ENCODE results near the gene FMNL1.
"Not testable (repeated sequence)": the region's sequence is repeated elsewhere in the genome, so short reads cannot be mapped to it uniquely, and the experiment has no call there.

The FMNL1 gene

GRCh38 chr17:45236282-45236606 lies 14.6 kb downstream of the FMNL1 start:
- no peak for DNase-seq

GRCh38 chr17:45237686-45238085 lies 16.0 kb downstream of the FMNL1 start:
- no peak for DNase-seq

- DNase-seq = no peak
These were observed 16.6 kb downstream of the FMNL1 start for GRCh38 chr17:45238155-45238774.

- DNase-seq = no peak
These were observed 19.2 kb downstream of the FMNL1 start for GRCh38 chr17:45240905-45241327.

- DNase-seq = no peak
These were observed 19.8 kb downstream of the FMNL1 start for GRCh38 chr17:45241328-45242028.

- no peak for DNase-seq
These were observed 20.3 kb downstream of the FMNL1 start for GRCh38 chr17:45242029-45242414.

- no peak for DNase-seq
These were observed 22.1 kb downstream of the FMNL1 start for GRCh38 chr17:45243750-45244149.

- no peak for DNase-seq
These were observed 23.3 kb downstream of the FMNL1 start for GRCh38 chr17:45244725-45245656.

GRCh38 chr17:45246338-45246737 lies 24.7 kb downstream of the FMNL1 start:
- no peak for DNase-seq

- peak; percentile 7 for DNase-seq
These were observed 25.3 kb downstream of the FMNL1 start for GRCh38 chr17:45246861-45247428.

GRCh38 chr17:45247429-45248131 lies 25.9 kb downstream of the FMNL1 start:
- peak; percentile 68 for DNase-seq

GRCh38 chr17:45248132-45248957 lies 26.7 kb downstream of the FMNL1 start:
- no peak for DNase-seq

GRCh38 chr17:45251931-45252330 lies 30.2 kb downstream of the FMNL1 start:
- DNase-seq = no peak

GRCh38 chr17:45253237-45253636 lies 31.6 kb downstream of the FMNL1 start:
- DNase-seq = not testable (repeated sequence)

GRCh38 chr17:45253879-45254278 lies 32.2 kb downstream of the FMNL1 start:
- no peak for DNase-seq

- DNase-seq = no peak
These were observed 33.7 kb downstream of the FMNL1 start for GRCh38 chr17:45255358-45255757.

- no peak for DNase-seq
These were observed 34.7 kb downstream of the FMNL1 start for GRCh38 chr17:45256114-45256966.

- no peak for DNase-seq
These were observed 35.4 kb downstream of the FMNL1 start for GRCh38 chr17:45257115-45257514.

GRCh38 chr17:45258981-45259380 lies 37.3 kb downstream of the FMNL1 start:
- no peak for DNase-seq

GRCh38 chr17:45260204-45260783 lies 38.6 kb downstream of the FMNL1 start:
- no peak for DNase-seq

Measured in HCEC 1CT (cell line).